BLaER1 (cell line): Measurements from ENCODE around the gene FAM83C.
"Not testable (repeated sequence)": the region's sequence is repeated elsewhere in the genome, so short reads cannot be mapped to it uniquely, and the experiment has no call there.

Experiments
- H3K27ac ChIP-seq: shearing (Covaris generic); formaldehyde crosslinking; 2 replicates; pipeline ENCODE4 v1.8.1; 2022
- H3K27me3 ChIP-seq: shearing (Covaris generic); formaldehyde crosslinking; 2 replicates; pipeline ENCODE4 v1.8.1; 2022
- H3K36me3 ChIP-seq: shearing (Covaris generic); formaldehyde crosslinking; 2 replicates; pipeline ENCODE4 v1.8.1; 2022
- H3K4me1 ChIP-seq: shearing (Covaris generic); formaldehyde crosslinking; 2 replicates; pipeline ENCODE4 v1.8.1; 2022
- H3K4me2 ChIP-seq: shearing (Covaris generic); formaldehyde crosslinking; 2 replicates; pipeline ENCODE4 v1.8.1; 2022
- H3K4me3 ChIP-seq: shearing (Covaris generic); formaldehyde crosslinking; 2 replicates; pipeline ENCODE4 v1.8.1; 2022
- H3K9ac ChIP-seq: shearing (Covaris generic); formaldehyde crosslinking; 2 replicates; pipeline ENCODE4 v1.8.1; 2022
- H3K9me3 ChIP-seq: shearing (Covaris generic); formaldehyde crosslinking; 2 replicates; pipeline ENCODE4 v1.8.1; 2022
- H4K20me1 ChIP-seq: shearing (Covaris generic); formaldehyde crosslinking; 2 replicates; pipeline ENCODE4 v1.8.1; 2022
- Cebpa-rat ChIP-seq: shearing (Covaris generic); IDR thresholded peaks from 2 replicates; pipeline ENCODE4 v1.8.1; 2022

The FAM83C gene

GRCh38 chr20:35253010-35253409 is 39.2 kb downstream of the FAM83C start:
- no peaks in the 10 kb centered on the region for H3K9me3 ChIP-seq
- H4K20me1 ChIP-seq: peaks cover 10% of the 10 kb centered on the region; the same call in 1 of the 2 replicates
- no peak overlapping the region for H3K27ac ChIP-seq
- no peak overlapping the region for H3K4me3 ChIP-seq
- H3K9ac ChIP-seq: no peak overlapping the region
- H3K27me3 ChIP-seq: no peaks in the 10 kb centered on the region
- H3K36me3 ChIP-seq: peaks cover 3% of the 10 kb centered on the region; the same call in 1 of the 2 replicates
- no peak for TF ChIP-seq Cebpa-rat
- no peak overlapping the region for H3K4me2 ChIP-seq
- H3K4me1 ChIP-seq: peaks cover 35% of the 10 kb centered on the region

GRCh38 chr20:35252598-35252997 is 39.6 kb downstream of the FAM83C start:
- Histone ChIP-seq H3K4me2 (peak overlapping the region; percentile 69), H3K4me1 (peaks cover 35% of the 10 kb centered on the region), H3K27ac (0 out of 2 replicates have a peak overlapping the region, but pooled peaks have one; percentile 23), H4K20me1 (peaks cover 10% of the 10 kb centered on the region; the same call in 1 of the 2 replicates)
- not testable (repeated sequence) for H3K4me3 ChIP-seq, H3K9ac ChIP-seq, H3K9me3 ChIP-seq, H3K36me3 ChIP-seq, H3K27me3 ChIP-seq

GRCh38 chr20:35252037-35252461 is 40.2 kb downstream of the FAM83C start:
- H3K27ac ChIP-seq: peak overlapping the region; percentile 35; the same call in 1 of the 2 replicates
- no peak overlapping the region for H3K4me3 ChIP-seq
- peaks cover 3% of the 10 kb centered on the region; the same call in 1 of the 2 replicates for H3K36me3 ChIP-seq
- peaks cover 35% of the 10 kb centered on the region for H3K4me1 ChIP-seq
- no peaks in the 10 kb centered on the region for H3K27me3 ChIP-seq
- TF ChIP-seq Cebpa-rat: no peak
- H3K4me2 ChIP-seq: peak overlapping the region; percentile 69
- H3K9ac ChIP-seq: no peak overlapping the region
- peaks cover 10% of the 10 kb centered on the region; the same call in 1 of the 2 replicates for H4K20me1 ChIP-seq
- no peaks in the 10 kb centered on the region for H3K9me3 ChIP-seq

GRCh38 chr20:35251613-35251940 is 40.6 kb downstream of the FAM83C start:
- Histone ChIP-seq H3K36me3 (peaks cover 3% of the 10 kb centered on the region; the same call in 1 of the 2 replicates), H3K4me3 (no peak overlapping the region), H3K27ac (peak overlapping the region; percentile 35; the same call in 1 of the 2 replicates), H3K4me1 (peaks cover 35% of the 10 kb centered on the region), H3K4me2 (peak overlapping the region; percentile 69), H3K9me3 (no peaks in the 10 kb centered on the region), H3K9ac (no peak overlapping the region), H4K20me1 (peaks cover 10% of the 10 kb centered on the region; the same call in 1 of the 2 replicates), H3K27me3 (no peaks in the 10 kb centered on the region)
- no peak for TF ChIP-seq Cebpa-rat

GRCh38 chr20:35248641-35249475 is 43.4 kb downstream of the FAM83C start:
- no peak for TF ChIP-seq Cebpa-rat
- peaks cover 35% of the 10 kb centered on the region for H3K4me1 ChIP-seq
- H3K4me3 ChIP-seq: no peak overlapping the region
- H3K27me3 ChIP-seq: no peaks in the 10 kb centered on the region
- H3K36me3 ChIP-seq: no peaks in the 10 kb centered on the region
- H3K4me2 ChIP-seq: no peak overlapping the region
- H3K27ac ChIP-seq: no peak overlapping the region
- H3K9ac ChIP-seq: no peak overlapping the region
- peaks cover 10% of the 10 kb centered on the region; the same call in 1 of the 2 replicates for H4K20me1 ChIP-seq
- H3K9me3 ChIP-seq: no peaks in the 10 kb centered on the region

- H3K9ac ChIP-seq: no peak overlapping the region
- no peak for TF ChIP-seq Cebpa-rat
- H3K27ac ChIP-seq: no peak overlapping the region
- peaks cover 2% of the 10 kb centered on the region; the same call in 1 of the 2 replicates for H4K20me1 ChIP-seq
- no peaks in the 10 kb centered on the region for H3K27me3 ChIP-seq
- peaks cover 17% of the 10 kb centered on the region for H3K4me1 ChIP-seq
- H3K4me2 ChIP-seq: no peak overlapping the region
- no peaks in the 10 kb centered on the region for H3K36me3 ChIP-seq
- no peak overlapping the region for H3K4me3 ChIP-seq
- no peaks in the 10 kb centered on the region for H3K9me3 ChIP-seq
Measured at GRCh38 chr20:35246723-35247122, 45.5 kb downstream of the FAM83C start.

GRCh38 chr20:35243986-35244385 is 48.2 kb downstream of the FAM83C start:
- no peak for TF ChIP-seq Cebpa-rat
- no peak overlapping the region for H3K27ac ChIP-seq

GRCh38 chr20:35243317-35243716 is 48.9 kb downstream of the FAM83C start:
- Histone ChIP-seq H3K4me1 (no peaks in the 10 kb centered on the region), H3K4me3 (no peak overlapping the region), H3K27me3 (no peaks in the 10 kb centered on the region), H3K27ac (no peak overlapping the region), H3K4me2 (no peak overlapping the region), H3K9me3 (no peaks in the 10 kb centered on the region), H3K36me3 (no peaks in the 10 kb centered on the region), H3K9ac (no peak overlapping the region), H4K20me1 (peaks cover 9% of the 10 kb centered on the region; the same call in 1 of the 2 replicates)
- no peak for TF ChIP-seq Cebpa-rat

More at GRCh38 chr20:35243986-35244385, 48.2 kb downstream of the FAM83C start:
- Histone ChIP-seq H3K4me2 (no peak overlapping the region), H3K4me1 (no peaks in the 10 kb centered on the region), H3K36me3 (no peaks in the 10 kb centered on the region), H3K9ac (no peak overlapping the region), H4K20me1 (peaks cover 7% of the 10 kb centered on the region; the same call in 1 of the 2 replicates), H3K9me3 (no peaks in the 10 kb centered on the region), H3K27me3 (no peaks in the 10 kb centered on the region), H3K4me3 (no peak overlapping the region)

- no peaks in the 10 kb centered on the region for H3K4me1 ChIP-seq
- H3K27me3 ChIP-seq: no peaks in the 10 kb centered on the region
- no peaks in the 10 kb centered on the region for H3K9me3 ChIP-seq
- no peak overlapping the region for H3K4me3 ChIP-seq
- H3K27ac ChIP-seq: no peak overlapping the region
- H3K4me2 ChIP-seq: no peak overlapping the region
- H3K36me3 ChIP-seq: peaks cover 7% of the 10 kb centered on the region; the same call in 1 of the 2 replicates
- peaks cover 17% of the 10 kb centered on the region; the same call in 1 of the 2 replicates for H4K20me1 ChIP-seq
- no peak overlapping the region for H3K9ac ChIP-seq
- TF ChIP-seq Cebpa-rat: no peak
Measured at GRCh38 chr20:35240811-35241293, 51.4 kb downstream of the FAM83C start.
